Activated CD8-positive, alpha-beta T cell treated with anti-CD3 and anti-CD28 coated beads, Interleukin-2, amount 10 ng/mL, durations not matched to agents 7 days and 5 days (primary cell): Measurements from ENCODE around the gene INO80B. TPM values are rescaled to one million over a fixed set of nuclear protein-coding genes. Genes with fewer than 3 reads are reported as not detected.
A peak's percentile ranks its signal among the peaks of the same experiment; 100 is the strongest.

ENCODE experiments used
- ATAC-seq: fragments of 150-1000 bp; cut with Tn5 transposase; one replicate; pipeline ENCODE4 v1.10.0; 2021; ENCODE audit warnings: moderate library complexity
- CTCF ChIA-PET: fragments of 350-600 bp; sonication (Branson Sonifier 250); formaldehyde crosslinking; loops from one replicate; lab custom pipeline; 2021; ENCODE audit warnings: antibody characterized with exemption; lab: Charles Lee
- POLR2A ChIA-PET: fragments of 350-600 bp; sonication (Branson Sonifier 250); formaldehyde crosslinking; loops from one replicate; lab custom pipeline; 2021; ENCODE audit warnings: antibody characterized with exemption; lab: Charles Lee
- DNase-seq: peaks from one replicate; pipeline ENCODE4 v3.0.0-alpha.2; 2020
- H3K27ac Mint-ChIP-seq: one replicate; pipeline ENCODE4 v1.8.0; 2021; ENCODE audit warnings: mild to moderate bottlenecking, mixed read lengths
- H3K27me3 Mint-ChIP-seq: one replicate; pipeline ENCODE4 v1.8.0; 2021; ENCODE audit warnings: low read depth, mixed read lengths
- H3K36me3 Mint-ChIP-seq: one replicate; pipeline ENCODE4 v1.8.0; 2021; ENCODE audit warnings: low read depth, mixed read lengths
- H3K4me1 Mint-ChIP-seq: one replicate; pipeline ENCODE4 v1.8.0; 2021; ENCODE audit warnings: low read depth, mixed read lengths
- H3K4me3 Mint-ChIP-seq: one replicate; pipeline ENCODE4 v1.8.0; 2021; ENCODE audit warnings: mild to moderate bottlenecking, mixed read lengths
- H3K9me3 Mint-ChIP-seq: one replicate; pipeline ENCODE4 v1.8.0; 2022; ENCODE audit warnings: mixed read lengths; ENCODE audit not compliant: insufficient read depth
- total RNA-seq, 2 experiments: library from RNA; stranded (reverse); gene quantifications; one replicate each; pipeline ENCODE4 v1.2.3, GENCODE V29; 2021

INO80B gene
- total RNA-seq, 2 experiments from 2014 or later, result 25.7 to 29.1 TPM

DNA sequence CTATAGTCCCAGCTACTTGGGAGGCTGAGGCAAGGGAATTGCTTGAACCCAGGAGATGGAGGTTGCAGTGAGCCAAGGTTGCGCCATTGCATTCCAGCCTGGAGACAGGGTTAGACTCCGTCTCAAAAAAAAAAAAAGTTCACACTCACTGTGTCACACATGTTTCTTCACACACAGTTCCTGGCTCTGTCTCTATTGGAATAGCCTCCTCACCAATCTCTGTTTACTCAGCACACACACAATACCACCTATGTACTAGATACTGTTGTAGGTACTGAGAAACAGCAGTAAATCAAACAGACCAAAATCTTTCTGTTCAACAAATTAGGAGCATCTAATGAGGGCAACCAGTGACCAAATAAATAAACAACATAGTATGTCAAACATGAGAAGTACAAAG, 31.3 kb downstream of the INO80B start:
- Mint-ChIP-seq H3K27ac (no peak overlapping the region), H3K36me3 (peaks cover 44% of the 10 kb centered on the region), H3K9me3 (no peaks in the 10 kb centered on the region), H3K4me3 (no peak overlapping the region), H3K4me1 (peaks cover 21% of the 10 kb centered on the region), H3K27me3 (no peaks in the 10 kb centered on the region)
- ChIA-PET CTCF (interaction anchor here (7.0 kb wide), 1 partner anchor 45 kb away, joined by 76 read pairs; the partner anchor contains the start of genes AUP1 and HTRA2), POLR2A (no interaction called here)
- ATAC-seq, result no peak
- DNase-seq, result no peak

DNA sequence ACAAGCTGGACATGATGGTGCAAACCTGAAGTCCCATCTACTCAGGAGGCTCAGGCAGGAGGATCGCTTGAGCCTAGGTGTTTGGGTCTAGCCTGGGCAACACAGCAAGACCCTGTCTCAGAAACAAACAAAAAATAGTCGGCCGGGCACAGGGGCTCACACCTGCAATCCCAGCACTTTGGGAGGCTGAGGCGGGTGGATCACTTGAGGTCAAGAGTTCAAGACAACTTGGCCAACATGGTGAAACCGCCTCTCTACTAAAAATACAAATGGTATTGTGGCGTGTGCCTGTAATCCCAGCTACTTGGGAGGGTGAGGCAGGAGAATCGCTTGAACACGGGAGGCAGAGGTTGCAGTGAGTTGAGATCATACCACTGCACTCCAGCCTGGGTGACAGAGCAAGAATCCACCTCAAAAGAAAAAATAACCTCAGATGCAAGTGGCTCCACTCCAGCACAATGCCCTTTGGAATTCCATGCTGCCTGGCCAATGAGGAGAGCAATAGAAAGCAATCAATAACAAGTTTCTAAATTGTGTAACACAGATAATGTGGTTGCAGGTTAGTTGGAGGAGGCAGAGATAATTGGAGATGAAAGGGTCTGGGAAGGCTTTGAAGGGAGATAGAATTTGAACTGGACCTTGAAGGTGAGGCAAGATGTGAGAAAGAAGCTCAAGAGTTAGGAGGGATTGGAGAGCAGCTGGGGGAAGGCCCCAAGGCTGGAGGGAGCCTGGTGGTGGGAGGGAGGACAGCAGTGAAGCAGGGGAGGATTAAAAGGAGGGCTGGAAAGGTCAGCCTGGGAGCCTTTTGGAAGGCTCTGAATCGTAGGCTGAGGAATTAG, 34.0 kb downstream of the INO80B start:
- ChIA-PET POLR2A (interaction anchor here (1.4 kb wide), 1 partner anchor 9 kb away, joined by 6 read pairs; no protein-coding TSS in a partner anchor), CTCF (interaction anchor here (1.8 kb wide), 1 partner anchor 43 kb away, joined by 5 read pairs; no protein-coding TSS in a partner anchor)
- no peak overlapping the region for H3K27ac Mint-ChIP-seq
- H3K36me3 Mint-ChIP-seq, result peaks cover 48% of the 10 kb centered on the region
- H3K4me1 Mint-ChIP-seq, result peaks cover 7% of the 10 kb centered on the region
- DNase-seq (no peak), ATAC-seq (no peak)
- no peaks in the 10 kb centered on the region for H3K27me3 Mint-ChIP-seq
- no peak overlapping the region for H3K4me3 Mint-ChIP-seq
- H3K9me3 Mint-ChIP-seq, result no peaks in the 10 kb centered on the region

DNA sequence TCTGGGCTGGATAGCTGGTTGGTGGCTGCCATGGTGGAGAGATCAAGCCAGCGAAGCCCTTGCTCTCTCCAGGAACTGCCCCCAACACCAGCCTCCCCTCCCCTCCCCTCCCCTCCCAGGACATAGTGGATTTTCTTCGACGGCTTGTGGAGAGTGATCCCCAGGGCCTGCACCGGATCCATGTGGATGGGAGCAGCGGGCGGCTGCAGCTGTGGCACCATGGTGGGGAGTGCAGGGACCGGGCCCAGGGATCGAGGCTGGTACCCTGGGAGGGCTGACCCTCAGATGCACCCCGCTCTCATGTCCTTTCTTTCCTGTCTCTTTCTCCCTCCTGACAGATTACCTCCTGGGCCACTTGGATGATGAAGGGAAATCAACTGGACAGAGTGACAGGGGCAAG, 35.0 kb downstream of the INO80B start:
- H3K27ac Mint-ChIP-seq, result no peak overlapping the region
- peaks cover 3% of the 10 kb centered on the region for H3K4me1 Mint-ChIP-seq
- no peaks in the 10 kb centered on the region for H3K27me3 Mint-ChIP-seq
- ATAC-seq, result no peak
- no peak for DNase-seq
- ChIA-PET POLR2A (no interaction called here), CTCF (no interaction called here)
- H3K9me3 Mint-ChIP-seq, result no peaks in the 10 kb centered on the region
- H3K36me3 Mint-ChIP-seq, result peaks cover 53% of the 10 kb centered on the region
- H3K4me3 Mint-ChIP-seq, result no peak overlapping the region

DNA sequence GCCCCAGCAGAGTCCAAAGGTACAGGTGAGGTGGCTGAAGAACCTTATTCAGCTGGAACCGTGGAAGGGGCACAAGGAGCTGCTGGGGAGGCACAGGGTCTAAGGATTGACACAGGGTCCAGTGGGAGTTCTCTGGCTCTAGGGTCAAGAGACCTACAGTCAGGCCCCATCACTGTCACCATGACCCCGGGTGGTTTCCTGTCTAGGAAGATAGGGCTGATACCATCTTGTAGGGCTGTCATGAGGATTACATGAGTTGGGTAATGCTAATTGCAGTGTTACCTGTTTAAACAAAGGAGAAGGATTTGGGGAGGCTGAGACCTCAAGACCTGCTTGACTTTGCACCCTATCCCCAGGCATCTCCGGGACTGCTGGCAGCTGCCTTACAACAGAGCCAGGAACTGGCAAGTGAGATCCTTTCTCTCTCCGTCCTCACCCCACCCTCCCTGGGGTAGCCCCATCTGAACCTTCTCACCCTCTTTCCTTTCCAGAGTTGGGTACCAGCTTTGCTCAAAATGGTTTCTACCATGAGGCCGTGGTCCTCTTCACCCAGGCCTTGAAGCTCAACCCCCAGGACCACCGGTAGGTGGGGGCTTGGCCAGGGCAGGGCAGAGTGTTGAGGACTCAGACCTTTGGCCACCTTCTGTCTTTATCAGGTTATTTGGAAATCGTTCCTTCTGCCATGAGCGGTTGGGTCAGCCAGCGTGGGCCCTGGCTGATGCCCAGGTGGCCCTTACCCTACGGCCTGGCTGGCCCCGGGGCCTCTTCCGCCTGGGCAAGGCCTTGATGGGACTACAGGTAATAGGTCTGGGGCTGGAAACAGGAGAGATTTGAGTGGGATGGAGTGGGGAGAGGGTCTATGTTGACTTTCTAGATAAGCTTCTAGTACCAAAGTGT, 37.0 kb downstream of the INO80B start:
- Mint-ChIP-seq H3K27me3 (no peaks in the 10 kb centered on the region), H3K36me3 (peaks cover 42% of the 10 kb centered on the region), H3K4me1 (peaks cover 1% of the 10 kb centered on the region), H3K4me3 (no peak overlapping the region), H3K27ac (no peak overlapping the region), H3K9me3 (no peaks in the 10 kb centered on the region)
- POLR2A ChIA-PET, result interaction anchor here (0.6 to 1.2 kb wide), 2 partner anchors 8 to 40 kb away, joined by 3 read pairs; no protein-coding TSS in a partner anchor
- CTCF ChIA-PET, result interaction anchor here (0.7 to 1.1 kb wide), 3 partner anchors 8 to 19 kb away, joined by 3 read pairs; partner anchors contain the start of gene MRPL53
- no peak for ATAC-seq
- no peak for DNase-seq

DNA sequence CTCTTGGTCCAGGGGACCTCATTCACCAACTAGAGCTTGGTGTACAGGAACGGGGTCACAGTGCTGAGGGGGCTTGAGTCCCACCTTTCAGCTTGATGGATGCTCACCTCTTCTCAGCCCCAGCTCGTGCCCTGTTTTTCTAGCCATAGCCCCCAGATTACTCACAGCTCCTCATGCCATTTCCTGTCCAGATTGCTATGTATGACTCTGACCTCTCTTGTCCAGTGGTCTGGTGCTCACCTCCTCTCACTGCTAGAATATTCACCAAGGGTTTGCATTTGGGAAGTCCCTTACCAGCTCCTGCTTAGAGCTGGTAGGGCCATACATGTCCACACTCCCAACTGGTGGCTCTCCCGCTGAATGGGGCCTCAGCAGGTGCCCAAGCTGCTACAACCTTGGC, 38.7 kb downstream of the INO80B start:
- no peak for ATAC-seq
- Mint-ChIP-seq H3K4me3 (no peak overlapping the region), H3K27me3 (peaks cover 6% of the 10 kb centered on the region), H3K27ac (no peak overlapping the region), H3K9me3 (no peaks in the 10 kb centered on the region), H3K4me1 (peaks cover 12% of the 10 kb centered on the region), H3K36me3 (peaks cover 42% of the 10 kb centered on the region)
- CTCF ChIA-PET, result interaction anchor here (0.6 to 1.4 kb wide), 5 partner anchors 11 to 443 kb away, joined by 3 to 9 read pairs (median 3); partner anchors contain the start of genes CCDC142, MOGS, MRPL53 and TTC31
- DNase-seq, result no peak
- POLR2A ChIA-PET, result interaction anchor here (1.1 to 1.7 kb wide), 2 partner anchors 10 kb away, joined by 3 to 6 read pairs; partner anchors contain the start of gene TTC31

DNA sequence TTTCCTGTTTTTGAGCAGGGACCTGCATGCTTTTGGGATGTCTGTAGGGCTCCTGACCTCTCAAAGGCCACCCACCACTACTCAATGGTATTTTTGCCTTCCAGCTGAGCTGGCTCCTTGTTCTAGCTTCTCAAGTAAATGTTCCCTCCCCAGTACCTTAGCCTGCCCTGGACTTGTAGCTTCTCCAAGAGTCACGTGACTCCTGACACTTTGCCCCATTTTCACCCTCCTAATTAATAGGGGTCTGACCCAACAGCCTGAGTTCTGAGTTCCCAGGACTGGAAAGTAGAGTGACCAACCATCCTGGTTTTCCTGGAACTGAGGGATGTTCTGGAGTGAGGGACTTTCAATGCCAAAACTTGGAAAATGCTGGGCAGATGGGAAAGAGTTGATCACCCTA, 40.6 kb downstream of the INO80B start:
- CTCF ChIA-PET, result interaction anchor here (1.7 to 2.5 kb wide), 2 partner anchors 8 to 13 kb away, joined by 5 to 9 read pairs; partner anchors contain the start of genes CCDC142 and TTC31
- no peak for ATAC-seq
- peaks cover 24% of the 10 kb centered on the region for H3K4me1 Mint-ChIP-seq
- DNase-seq, result no peak
- H3K9me3 Mint-ChIP-seq, result no peaks in the 10 kb centered on the region
- H3K27ac Mint-ChIP-seq, result no peak overlapping the region
- H3K4me3 Mint-ChIP-seq, result no peak overlapping the region
- H3K36me3 Mint-ChIP-seq, result peaks cover 29% of the 10 kb centered on the region
- POLR2A ChIA-PET, result interaction anchor here (0.8 kb wide), 1 partner anchor 9 kb away, joined by 4 read pairs; no protein-coding TSS in a partner anchor
- H3K27me3 Mint-ChIP-seq, result peaks cover 20% of the 10 kb centered on the region

DNA sequence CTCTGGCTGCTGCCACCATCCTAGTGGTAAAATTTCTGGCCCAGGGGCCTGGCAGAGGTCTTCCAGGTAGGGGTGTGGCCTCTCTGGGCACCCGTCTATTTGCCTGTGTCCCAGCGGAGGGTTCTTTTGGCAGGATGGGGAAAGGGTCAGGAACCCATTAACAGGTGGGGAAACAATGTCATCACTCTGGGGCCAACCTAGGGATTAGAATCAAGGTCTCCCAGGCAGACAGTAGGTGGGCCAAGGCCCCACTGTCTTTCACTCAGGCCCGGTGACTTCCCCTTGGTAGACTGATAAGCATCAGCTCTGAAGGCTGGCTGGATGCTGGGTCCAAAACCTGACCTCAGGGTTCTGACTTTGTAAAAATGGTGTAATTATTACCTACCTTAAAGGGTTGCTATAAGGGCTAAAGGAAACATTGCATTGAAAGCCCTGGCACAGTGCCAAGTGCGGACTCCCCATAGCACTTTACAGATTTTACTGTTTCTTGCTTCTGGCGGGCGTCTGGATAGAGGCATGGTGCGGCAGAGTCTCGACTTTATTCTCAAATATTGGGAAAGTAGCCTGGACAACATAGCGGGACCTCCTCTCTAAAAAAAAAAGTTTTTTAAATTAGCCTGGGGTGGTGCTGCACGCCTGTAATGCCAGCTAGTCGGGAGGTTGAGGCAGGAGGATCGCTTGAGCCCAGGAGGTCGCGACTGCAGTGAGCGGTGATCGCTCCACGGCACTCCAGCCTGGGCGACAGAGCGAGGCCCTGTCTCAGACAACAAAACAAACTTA, 42.3 kb downstream of the INO80B start:
- H3K4me3 Mint-ChIP-seq, result peak overlapping the region; percentile 80
- DNase-seq, result no peak

DNA sequence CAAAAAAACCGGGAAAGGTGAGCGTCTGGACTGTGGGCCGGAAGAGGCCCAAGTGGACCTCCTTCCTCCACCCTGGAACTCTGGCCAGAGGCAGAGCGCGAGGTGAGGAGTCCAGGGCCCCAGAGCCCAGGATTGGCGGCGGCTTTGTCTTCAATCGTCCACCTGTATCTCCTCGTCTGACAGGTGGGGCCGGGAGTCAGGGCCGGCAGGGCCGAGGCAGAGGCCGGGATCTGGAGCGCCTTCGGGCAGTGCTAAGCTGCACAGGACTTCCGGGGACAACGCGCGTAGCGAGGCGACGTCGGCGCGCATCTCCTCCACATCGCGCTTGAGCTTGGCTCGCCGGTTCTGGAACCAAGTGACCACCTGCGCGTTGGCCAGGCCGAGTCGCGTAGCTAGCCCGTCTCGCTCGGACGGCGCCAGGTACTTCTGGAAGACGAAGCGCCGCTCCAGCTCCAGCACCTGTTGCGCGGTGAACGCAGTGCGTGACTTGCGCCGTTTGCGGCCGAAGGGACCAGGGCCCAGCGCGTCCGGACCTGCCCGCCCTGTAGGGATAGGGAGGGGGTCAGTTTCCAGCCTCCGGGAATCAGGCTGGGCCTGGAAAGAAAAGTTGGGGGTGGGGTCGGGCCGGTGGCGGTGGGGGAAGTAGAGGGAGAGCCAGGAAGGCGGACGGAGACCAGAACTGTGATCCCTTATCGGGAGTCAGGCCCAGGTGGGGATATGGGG, 43.1 kb downstream of the INO80B start:
- Mint-ChIP-seq H3K36me3 (peaks cover 23% of the 10 kb centered on the region), H3K4me1 (peaks cover 38% of the 10 kb centered on the region), H3K9me3 (no peaks in the 10 kb centered on the region), H3K27ac (peak overlapping the region; percentile 83), H3K27me3 (peaks cover 41% of the 10 kb centered on the region), H3K4me3 (peak overlapping the region; percentile 80)
- DNase-seq (no peak), ATAC-seq (peak; percentile 50)
- ChIA-PET POLR2A (interaction anchor here (0.9 to 1.5 kb wide), 7 partner anchors 9 to 78 kb away, joined by 4 to 6 read pairs (median 4); partner anchors contain the start of genes CCDC142, MRPL53 and TTC31), CTCF (interaction anchor here (0.7 to 6.4 kb wide), 4 partner anchors 9 to 88 kb away, joined by 3 to 28 read pairs (median 12); partner anchors contain the start of genes CCDC142, PCGF1 and TTC31)

More for the DNA sequence above, 42.3 kb downstream of the INO80B start:
- ChIA-PET CTCF (interaction anchor here (2.5 to 4.3 kb wide), 1 partner anchor 14 kb away, joined by 9 to 18 read pairs; the partner anchor contains the start of genes CCDC142 and TTC31), POLR2A (interaction anchor here (0.8 to 1.4 kb wide), 4 partner anchors 9 to 33 kb away, joined by 3 to 6 read pairs (median 4); partner anchors contain the start of genes AUP1, CCDC142, HTRA2 and TTC31)
- peak overlapping the region; percentile 46 for H3K27ac Mint-ChIP-seq
- H3K27me3 Mint-ChIP-seq, result peaks cover 36% of the 10 kb centered on the region
- H3K36me3 Mint-ChIP-seq, result peaks cover 21% of the 10 kb centered on the region
- H3K9me3 Mint-ChIP-seq, result no peaks in the 10 kb centered on the region
- ATAC-seq, result no peak
- H3K4me1 Mint-ChIP-seq, result peaks cover 30% of the 10 kb centered on the region

DNA sequence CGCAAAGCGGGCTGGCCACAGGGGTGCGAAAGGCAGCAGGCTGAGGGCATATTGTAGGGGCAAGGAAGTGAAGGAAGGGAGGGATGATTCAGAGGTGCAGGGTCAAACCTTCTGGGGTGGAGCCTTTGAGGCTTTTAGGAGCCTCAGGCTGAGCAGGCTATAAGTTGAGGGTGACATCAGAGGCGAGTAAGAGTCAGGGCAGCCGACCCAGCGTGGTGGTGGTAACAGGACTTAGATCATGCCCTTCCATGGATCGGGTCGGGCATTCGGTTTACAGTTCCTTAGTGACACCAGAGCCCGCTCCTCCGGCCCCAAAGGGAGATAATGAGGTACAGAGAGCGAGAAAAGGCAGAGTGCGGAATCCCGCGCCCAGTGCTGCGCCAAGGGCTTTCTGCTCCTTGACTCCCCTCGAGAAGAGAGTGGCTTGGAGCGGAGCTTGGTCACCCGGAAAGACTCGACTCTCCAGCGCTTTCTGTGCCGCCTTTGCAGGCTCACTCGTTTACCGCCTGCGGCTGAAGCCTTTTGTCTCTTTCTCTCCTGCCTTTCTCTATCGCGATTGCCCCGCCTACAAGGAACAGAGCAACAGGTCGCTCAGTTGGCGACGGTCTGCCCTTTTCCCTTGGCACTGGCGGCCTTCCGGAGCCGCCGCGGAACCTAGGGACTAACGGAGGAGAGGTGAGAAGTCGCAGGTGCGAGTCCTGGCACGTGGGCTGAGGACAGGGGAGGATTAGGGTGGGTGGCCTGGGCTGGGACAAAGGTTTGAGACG, 43.8 kb downstream of the INO80B start:
- POLR2A ChIA-PET, result interaction anchor here (1.0 to 1.5 kb wide), 7 partner anchors 10 to 77 kb away, joined by 4 to 6 read pairs (median 4); partner anchors contain the start of genes AUP1, CCDC142, HTRA2 and MRPL53

More for the DNA sequence above, 43.8 kb downstream of the INO80B start:
- peaks cover 21% of the 10 kb centered on the region for H3K36me3 Mint-ChIP-seq
- peaks cover 45% of the 10 kb centered on the region for H3K4me1 Mint-ChIP-seq
- DNase-seq (peak; percentile 49), ATAC-seq (peak; percentile 37)
- peak overlapping the region; percentile 80 for H3K4me3 Mint-ChIP-seq
- H3K9me3 Mint-ChIP-seq, result no peaks in the 10 kb centered on the region
- CTCF ChIA-PET, result interaction anchor here (0.7 to 6.4 kb wide), 8 partner anchors 9 to 88 kb away, joined by 3 to 28 read pairs (median 4); partner anchors contain the start of genes AUP1, CCDC142, PCGF1 and TTC31
- H3K27me3 Mint-ChIP-seq, result peaks cover 41% of the 10 kb centered on the region
- H3K27ac Mint-ChIP-seq, result peak overlapping the region; percentile 83
